Aorta (tissue), 5 donors: ENCODE results near the gene BOD1L1. TPM values are rescaled to one million over a fixed set of nuclear protein-coding genes. Genes with fewer than 3 reads are reported as not detected.

Source experiments
- ATAC-seq: fragments of 200-7000 bp; cut with Tn5 transposase; one replicate; pipeline ENCODE4 v1.9.1; 2022; ENCODE audit warnings: moderate library complexity; ENCODE audit not compliant: low FRiP score
- DNase-seq, 2 donors: peaks; one replicate each; pipeline ENCODE4 v3.0.0-alpha.2; 2020
- H3K27ac ChIP-seq, 2 donors: one replicate each; pipeline ENCODE4 v1.5.1; 2013; ENCODE audit warnings: low read length in 2 of 2, mild to moderate bottlenecking in 2 of 2, moderate library complexity in 2 of 2, control low read depth in 1 of 2, inconsistent platforms in 1 of 2, low read depth in 1 of 2
- H3K27me3 ChIP-seq, 2 donors: one replicate each; pipeline ENCODE4 v1.6.1; 2013; ENCODE audit warnings: control low read depth in 1 of 2, low read length in 1 of 2, mild to moderate bottlenecking in 1 of 2, moderate library complexity in 1 of 2; ENCODE audit not compliant: insufficient read depth in 2 of 2, control insufficient read depth in 1 of 2
- H3K36me3 ChIP-seq, 2 donors: one replicate each; pipeline ENCODE4 v1.6.1; 2013; ENCODE audit warnings: control low read depth in 1 of 2, low read length in 1 of 2, mild to moderate bottlenecking in 1 of 2; ENCODE audit not compliant: insufficient read depth in 2 of 2, control insufficient read depth in 1 of 2
- H3K4me1 ChIP-seq, 2 donors: one replicate each; pipeline ENCODE4 v1.6.1; 2013; ENCODE audit warnings: low read length in 2 of 2, control low read depth in 1 of 2, mild to moderate bottlenecking in 1 of 2, moderate library complexity in 1 of 2; ENCODE audit not compliant: insufficient read depth in 2 of 2, control insufficient read depth in 1 of 2
- H3K4me3 ChIP-seq, 2 donors: one replicate each; pipeline ENCODE4 v1.5.1; 2013; ENCODE audit warnings: low read length in 2 of 2, control low read depth in 1 of 2, mild to moderate bottlenecking in 1 of 2
- H3K9me3 ChIP-seq: one replicate; pipeline ENCODE4 v1.6.1; 2013; ENCODE audit warnings: mild to moderate bottlenecking, low read length; ENCODE audit not compliant: control insufficient read depth
- WGBS, 2 donors: extraction: QIAGEN DNeasy Blood & Tissue Kit; methylation state at CpG; one replicate each; pipeline ENCODE4 v1.1.7; 2013; 5-methylcytosine and 5-hydroxymethylcytosine counted together
- intact Hi-C, 2 donors: fragments of 100-400 bp; cut with DNase I; formaldehyde crosslinking; loops; one replicate each; pipeline versions ENCODE4 v1.14.2 to v1.15.0; 2022
- polyA plus RNA-seq, 2 donors: library from polyadenylated mRNA; stranded (reverse); fragments of 200-250 nt; gene quantifications; one replicate each; pipeline ENCODE4 v1.2.3, GENCODE V29; 2013
- total RNA-seq, 2 donors: library from RNA; stranded (reverse); fragmentation: NEBNext Ultra II Directional; extraction: Animal tissue kit (Norgen Biotek cat#: 25700); gene quantifications; one replicate each; pipeline ENCODE4 v1.2.1, GENCODE V29; 2021
- donor health status: healthy with polysubstance abuse.
- donor health status: Bipolar disorder and iron deficiency.
- donor health status: DM: no; HTN: no; CAD: no.
- donor health status: DM: no; HTN: no; CAD: no.
- donor health status: DM: yes; HTN: yes; CAD: no.

BOD1L1 gene
- total and polyA plus RNA-seq, 4 donors, result 7.6 to 52.6 (median 29.8) TPM

DNA sequence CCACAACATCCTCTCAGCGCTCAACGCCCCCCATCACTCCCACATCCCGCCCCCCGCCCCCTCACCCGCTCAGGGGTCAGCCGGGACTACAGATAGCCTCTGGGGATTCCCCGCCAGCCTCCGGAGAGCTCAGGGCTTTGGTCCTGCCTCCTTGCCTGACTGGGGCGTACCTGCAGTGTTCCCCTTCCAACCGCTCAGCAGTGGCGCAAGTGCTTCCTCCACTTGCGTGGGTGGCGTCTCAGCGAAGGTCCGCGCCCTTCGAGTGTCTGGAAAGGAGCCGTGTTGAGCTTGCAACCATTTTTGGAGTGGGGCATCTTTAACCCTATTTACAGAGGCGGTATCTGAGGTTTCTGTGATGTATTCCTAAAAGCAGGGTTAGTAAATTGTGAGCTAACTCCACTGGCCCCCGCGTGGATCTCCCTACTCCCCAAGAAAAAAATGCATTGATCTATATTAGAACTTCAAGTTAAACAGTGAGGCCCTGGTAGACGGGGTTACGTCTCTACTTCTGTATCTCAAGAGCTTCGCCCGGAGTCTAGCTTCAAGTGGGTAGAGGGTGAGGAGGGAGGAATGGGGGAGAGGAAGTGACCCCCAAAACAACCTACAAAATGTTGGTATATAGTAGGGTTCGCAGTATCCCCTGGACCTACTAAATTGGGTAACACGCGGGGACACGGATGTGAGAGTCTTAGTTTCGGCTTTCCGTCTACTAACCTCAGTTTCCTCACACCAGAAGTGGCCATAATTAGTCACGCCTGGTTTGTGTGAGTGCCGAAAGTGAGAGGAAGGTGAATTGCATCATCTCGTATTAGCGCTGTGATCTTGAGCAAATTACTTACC is 99.3 kb downstream of the BOD1L1 start:
- 5 to 7% methylated on average over 33 to 35 of the region's 35 CpGs for WGBS, 2 donors
- Histone ChIP-seq H3K9me3 (peaks cover 15% of the 10 kb centered on the region), H3K36me3 (no peaks in the 10 kb centered on the region), H3K27me3 (peaks cover 0 to 5% of the 10 kb centered on the region in 2 donors), H3K27ac (no peak overlapping the region), H3K4me3 (no peak overlapping the region), H3K4me1 (no peaks in the 10 kb centered on the region)
- no peak for ATAC-seq
- no peak for DNase-seq
- intact Hi-C loops, result no loop called here

DNA sequence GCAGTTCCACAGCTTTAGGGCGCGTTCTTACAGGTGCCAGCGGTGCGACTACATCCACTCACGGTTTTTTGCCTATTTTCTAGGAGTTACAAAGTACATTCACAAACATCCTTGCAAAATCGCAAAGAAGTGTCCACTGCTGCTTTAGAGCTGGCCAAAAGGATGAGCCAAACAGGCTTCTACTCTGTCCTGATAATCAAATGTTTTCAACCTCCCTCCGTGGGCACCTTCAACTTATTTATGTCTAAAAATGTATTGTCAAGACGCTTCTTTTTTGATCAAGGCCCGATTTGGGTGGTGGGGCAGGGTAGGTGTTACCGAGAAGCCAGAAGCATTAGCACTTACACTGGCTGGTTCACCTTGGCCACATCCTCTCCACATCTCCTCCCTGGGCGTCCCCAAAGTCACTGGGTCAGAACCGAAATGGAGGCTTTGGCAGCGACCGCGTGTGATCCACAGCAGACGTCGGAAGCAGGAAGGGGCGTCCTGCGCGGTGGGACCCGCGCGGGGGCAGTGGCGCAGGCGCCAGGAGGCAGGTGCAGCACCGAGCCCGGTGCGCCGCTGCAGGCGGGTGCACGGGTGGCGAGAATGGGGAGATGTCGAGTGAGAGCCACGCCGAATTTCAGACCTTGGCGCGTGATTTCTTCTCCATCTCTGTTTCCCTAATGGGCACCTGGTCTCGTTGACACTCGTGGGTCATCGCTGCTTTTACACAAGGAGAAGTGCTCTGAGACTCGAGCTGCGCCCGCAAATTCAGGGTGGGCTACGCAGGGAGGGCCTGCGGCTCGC is 100.1 kb downstream of the BOD1L1 start:
- Histone ChIP-seq H3K9me3 (peaks cover 15% of the 10 kb centered on the region), H3K36me3 (no peaks in the 10 kb centered on the region), H3K4me3 (no peak overlapping the region), H3K27me3 (peaks cover 0 to 5% of the 10 kb centered on the region in 2 donors), H3K4me1 (no peaks in the 10 kb centered on the region), H3K27ac (no peak overlapping the region)
- 6% methylated on average over 46 of the region's 46 CpGs for WGBS, 2 donors
- ATAC-seq (no peak), DNase-seq (no peak)
- intact Hi-C loops, result no loop called here

DNA sequence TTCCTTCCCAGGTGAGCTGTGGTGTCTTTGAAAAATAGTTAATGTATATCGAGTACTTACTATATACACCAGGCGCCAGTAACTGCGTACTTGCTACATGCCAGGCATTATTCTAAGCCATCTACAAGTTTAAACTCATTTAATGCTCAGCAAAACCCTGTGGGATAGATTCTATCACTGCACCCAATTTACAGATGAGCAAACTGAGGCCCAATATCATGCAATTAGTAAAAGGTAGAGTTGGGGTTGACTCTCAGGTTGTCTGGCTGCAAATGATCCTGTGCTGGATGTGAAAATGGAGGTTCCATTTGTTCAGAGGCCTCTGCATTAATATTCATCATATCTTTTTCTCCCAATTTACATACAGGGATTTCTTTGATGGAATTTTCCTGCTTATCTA is 100.9 kb downstream of the BOD1L1 start:
- Histone ChIP-seq H3K27ac (no peak overlapping the region), H3K4me1 (no peaks in the 10 kb centered on the region), H3K9me3 (peaks cover 15% of the 10 kb centered on the region), H3K4me3 (no peak overlapping the region), H3K36me3 (no peaks in the 10 kb centered on the region), H3K27me3 (peaks cover 0 to 7% of the 10 kb centered on the region in 2 donors)
- DNase-seq, result no peak
- WGBS, 2 donors, result 65 to 72% methylated on average over 3 of the region's 3 CpGs
- ATAC-seq, result no peak
- intact Hi-C loops, result no loop called here

DNA sequence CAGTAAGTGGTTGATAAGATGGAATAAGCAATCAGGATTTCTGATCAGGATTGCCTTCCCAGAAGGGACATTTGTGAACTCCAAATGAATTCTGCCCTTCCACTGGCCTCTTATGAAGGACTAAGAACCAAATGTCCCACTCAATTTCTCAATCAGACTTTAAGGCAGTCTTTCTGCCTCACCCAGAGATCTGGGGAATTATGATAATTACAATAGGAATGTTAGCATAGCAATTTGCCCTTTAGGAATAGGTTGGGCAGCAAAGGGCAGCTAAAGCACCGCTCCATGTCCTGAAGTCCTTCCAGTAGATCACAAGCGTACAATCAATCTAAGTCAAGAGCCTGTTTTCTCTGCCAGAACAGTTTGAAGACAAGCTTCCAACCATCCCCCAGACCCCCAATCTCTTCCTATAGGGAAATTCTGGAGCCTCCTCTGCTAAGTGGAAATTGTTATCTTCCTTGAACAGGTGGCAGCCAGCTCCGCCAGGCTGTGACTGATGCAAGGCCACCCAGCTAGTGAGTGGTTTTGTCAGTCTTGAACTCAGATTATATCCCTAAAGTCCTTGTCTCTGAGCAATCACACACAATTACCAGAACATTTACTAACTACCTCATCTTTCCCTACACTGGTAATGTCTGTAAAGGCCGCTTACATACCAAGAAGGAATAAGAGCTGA is 101.8 kb downstream of the BOD1L1 start:
- Histone ChIP-seq H3K27me3 (peaks cover 0 to 7% of the 10 kb centered on the region in 2 donors), H3K9me3 (peaks cover 15% of the 10 kb centered on the region), H3K36me3 (no peaks in the 10 kb centered on the region), H3K4me3 (no peak overlapping the region), H3K27ac (no peak overlapping the region), H3K4me1 (no peaks in the 10 kb centered on the region)
- intact Hi-C loops, result no loop called here
- no peak for DNase-seq
- ATAC-seq, result no peak
- 74 to 79% methylated on average over 4 of the region's 4 CpGs for WGBS, 2 donors

DNA sequence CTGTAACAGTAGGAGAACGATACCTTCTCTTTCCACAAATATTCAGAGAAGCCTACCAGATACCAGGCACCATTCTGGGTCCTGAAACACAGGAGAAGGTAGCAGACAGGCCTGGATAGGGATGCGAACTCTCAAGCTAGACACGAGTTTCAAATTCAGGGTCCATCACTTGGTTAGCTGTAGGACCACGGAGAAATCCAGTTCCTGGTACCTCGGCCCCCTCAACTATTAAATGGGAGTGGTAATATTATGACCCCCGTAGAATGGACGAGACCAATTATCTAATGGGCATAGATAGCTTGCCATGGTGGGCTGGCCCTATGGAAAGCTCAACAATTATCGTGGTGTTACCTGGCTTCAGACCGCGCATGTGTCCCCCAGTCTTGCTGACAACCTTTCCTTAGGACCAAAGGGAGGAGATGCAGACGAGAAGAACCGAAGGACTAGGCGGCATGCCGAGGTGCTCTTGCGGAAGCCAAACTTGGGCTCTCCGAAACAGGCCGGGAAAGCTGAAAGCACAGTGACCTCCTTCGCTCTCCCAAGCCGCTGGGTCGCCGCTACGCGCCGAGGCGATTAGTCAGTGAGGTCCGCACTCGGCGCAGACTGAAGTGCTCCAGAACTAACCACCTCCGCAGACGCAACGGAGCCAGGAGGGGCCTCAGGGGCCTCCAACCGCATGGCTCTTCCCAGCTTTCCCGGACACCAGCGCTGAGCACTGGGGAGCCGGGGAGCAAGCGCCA is 102.9 kb downstream of the BOD1L1 start:
- intact Hi-C loops, result no loop called here
- Histone ChIP-seq H3K36me3 (no peaks in the 10 kb centered on the region), H3K4me3 (no peak overlapping the region), H3K27me3 (peaks cover 0 to 7% of the 10 kb centered on the region in 2 donors), H3K27ac (no peak overlapping the region), H3K9me3 (peaks cover 15% of the 10 kb centered on the region), H3K4me1 (no peaks in the 10 kb centered on the region)
- ATAC-seq (no peak), DNase-seq (no peak)
- WGBS, 2 donors, result 8 to 10% methylated on average over 36 of the region's 36 CpGs

DNA sequence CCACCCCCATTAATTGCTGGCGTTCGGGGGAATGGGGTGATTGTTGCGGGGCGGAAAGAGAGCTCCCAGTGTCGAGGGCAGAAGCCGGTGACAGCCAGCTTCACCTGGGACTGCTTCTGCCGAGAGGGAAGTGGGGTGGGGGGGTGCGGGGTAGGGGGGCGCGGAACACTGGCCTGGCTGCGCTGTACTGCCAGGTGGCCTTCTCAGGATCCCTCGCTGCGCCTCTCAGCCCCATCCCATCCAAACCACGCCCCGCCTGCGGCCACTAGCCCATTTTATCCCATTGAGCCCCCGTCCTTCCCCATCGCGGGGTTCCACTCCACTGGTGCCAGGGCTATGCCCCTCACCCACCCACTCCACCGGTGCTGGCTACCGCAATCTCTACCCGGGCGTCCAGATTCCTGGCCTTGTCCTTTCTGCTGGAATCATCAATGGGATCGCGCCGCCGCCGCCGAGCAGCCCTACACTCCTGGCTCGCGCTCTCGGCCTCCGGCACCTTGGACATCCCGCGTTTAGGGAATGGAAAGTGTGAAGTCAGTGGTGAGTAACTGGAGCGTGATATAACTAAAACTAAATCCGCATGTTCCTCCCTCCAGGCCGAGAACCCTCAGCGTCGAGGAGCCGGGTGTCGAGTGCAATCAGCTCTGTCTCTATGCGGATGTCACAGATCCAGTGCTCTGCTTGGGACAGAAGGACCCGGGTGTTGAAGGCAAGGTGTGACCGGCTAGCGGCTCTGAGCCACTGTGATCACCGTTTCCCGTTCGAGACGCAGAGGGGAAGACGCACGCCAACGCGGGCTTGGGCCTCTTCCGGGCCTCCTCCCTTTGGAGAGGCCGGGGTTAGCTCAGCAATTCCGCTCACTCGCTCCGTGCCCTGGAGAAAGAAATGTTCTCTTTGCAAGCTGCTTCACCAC is 103.7 kb downstream of the BOD1L1 start:
- DNase-seq (no peak), ATAC-seq (no peak)
- H3K4me1 ChIP-seq, result no peaks in the 10 kb centered on the region
- WGBS, 2 donors, result 9 to 11% methylated on average over 51 to 59 of the region's 59 CpGs
- peaks cover 15% of the 10 kb centered on the region for H3K9me3 ChIP-seq
- peaks cover 0 to 7% of the 10 kb centered on the region in 2 donors for H3K27me3 ChIP-seq
- no peaks in the 10 kb centered on the region for H3K36me3 ChIP-seq
- H3K4me3 ChIP-seq, result no peak overlapping the region
- intact Hi-C loops, result no loop called here
- no peak overlapping the region for H3K27ac ChIP-seq

DNA sequence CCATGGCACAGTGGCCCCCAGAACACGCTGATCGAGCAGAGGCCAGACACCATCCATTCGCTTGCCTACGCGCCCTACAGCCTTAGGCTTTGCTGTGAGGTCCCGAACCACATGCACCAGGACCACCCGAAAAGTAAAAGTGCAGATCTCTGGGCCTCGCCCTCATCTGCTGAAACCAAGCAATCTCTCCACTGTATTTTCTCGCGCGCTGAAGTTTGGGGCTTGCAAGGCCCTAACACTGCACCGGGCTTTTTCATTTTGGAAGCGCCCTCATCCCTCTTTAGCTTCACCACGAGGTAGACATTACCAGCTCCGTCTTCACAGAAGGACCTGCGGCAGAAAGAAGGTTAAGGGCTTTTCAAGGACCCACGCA is 104.4 kb downstream of the BOD1L1 start:
- peaks cover 0 to 7% of the 10 kb centered on the region in 2 donors for H3K27me3 ChIP-seq
- intact Hi-C loops, result no loop called here
- 6 to 9% methylated on average over 17 of the region's 17 CpGs for WGBS, 2 donors

More for the DNA sequence above, 104.4 kb downstream of the BOD1L1 start:
- DNase-seq (no peak), ATAC-seq (no peak)
- no peak overlapping the region for H3K27ac ChIP-seq
- no peaks in the 10 kb centered on the region for H3K4me1 ChIP-seq
- no peak overlapping the region for H3K4me3 ChIP-seq
- H3K36me3 ChIP-seq, result no peaks in the 10 kb centered on the region
- H3K9me3 ChIP-seq, result peaks cover 15% of the 10 kb centered on the region
